CD4-positive, alpha-beta T cell treated with Interleukin-4 for 4 hours (primary cell): ENCODE measurements around the gene CNTNAP5.

Experiments
- DNase-seq: peaks from one replicate; pipeline ENCODE4 v3.0.0-alpha.2; 2020

CNTNAP5 gene

DNA sequence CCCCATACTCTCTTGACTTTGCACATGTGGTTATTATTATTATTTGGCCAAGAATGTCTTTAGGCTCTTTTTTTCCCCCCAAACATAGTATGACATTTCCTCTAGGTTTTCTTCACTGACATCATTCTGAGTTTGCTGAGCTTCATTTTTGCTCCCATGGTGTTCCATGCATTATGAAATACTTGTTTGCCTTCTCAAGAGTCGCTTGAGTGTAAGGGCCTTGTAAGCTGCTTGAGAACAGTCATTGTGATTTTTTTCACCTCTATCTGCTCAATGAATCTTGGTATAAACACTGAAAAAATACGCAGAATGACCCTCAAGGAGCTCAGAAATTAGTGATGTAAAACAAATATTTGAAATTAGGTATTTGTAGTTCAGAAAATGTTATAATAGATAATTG lies 688.9 kb downstream of the CNTNAP5 start:
- no peak for DNase-seq

DNA sequence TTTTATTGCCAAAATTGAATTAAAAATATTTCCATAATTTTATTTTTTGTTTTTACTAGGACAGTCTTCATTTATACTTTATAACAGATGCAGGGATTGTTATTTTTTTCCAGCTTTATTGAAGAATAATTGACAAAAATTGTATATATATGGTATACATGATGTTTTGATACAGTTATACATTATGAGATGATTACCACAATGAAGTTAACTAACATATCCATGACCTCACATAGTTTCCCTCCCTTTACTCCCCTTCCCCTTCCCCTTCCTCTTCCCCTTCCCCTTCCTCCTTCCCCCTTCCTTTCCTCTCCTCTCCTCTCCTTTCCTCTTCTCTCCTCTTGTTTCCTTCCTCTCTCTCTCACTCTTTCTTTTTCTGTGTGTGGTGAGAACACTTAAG lies 700.1 kb downstream of the CNTNAP5 start:
- no peak for DNase-seq

DNA sequence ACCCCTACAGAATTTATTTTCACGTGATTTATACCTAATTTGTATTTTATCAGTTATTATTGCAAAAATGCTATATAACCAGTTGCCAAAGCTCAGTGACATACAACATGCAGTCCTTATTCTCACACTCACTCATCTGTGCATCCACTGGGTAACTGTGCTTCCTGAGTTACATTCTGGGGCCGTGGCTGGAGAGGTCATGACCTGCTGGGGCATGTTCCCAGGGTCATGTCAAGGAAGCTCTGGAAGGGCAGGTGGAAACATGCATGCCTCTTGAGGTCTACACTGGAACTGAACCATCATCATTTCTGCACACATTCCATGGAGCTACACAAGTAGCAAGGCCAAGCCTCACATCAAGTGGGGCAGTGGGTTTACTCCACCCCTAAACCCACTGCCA lies 715.5 kb downstream of the CNTNAP5 start:
- no peak for DNase-seq

DNA sequence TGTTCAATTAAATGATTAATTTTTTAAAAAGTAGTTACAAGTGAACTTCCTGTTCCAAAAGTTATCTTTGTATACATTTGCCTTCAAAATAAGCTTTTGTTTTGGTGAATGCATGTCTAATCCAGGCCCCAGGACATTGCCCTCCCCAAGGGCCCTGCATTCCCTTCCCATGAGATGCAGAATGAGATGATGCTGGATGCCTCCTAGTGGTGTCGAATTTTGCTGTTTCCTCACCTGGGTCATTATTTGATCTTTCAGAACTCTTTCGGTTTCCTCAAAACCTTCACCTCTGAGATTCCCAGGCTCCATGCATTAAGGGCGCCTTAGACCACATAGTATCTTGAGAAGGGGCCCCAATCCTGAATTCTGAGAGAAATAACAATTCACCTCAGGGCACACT lies 728.8 kb downstream of the CNTNAP5 start:
- no peak for DNase-seq

DNA sequence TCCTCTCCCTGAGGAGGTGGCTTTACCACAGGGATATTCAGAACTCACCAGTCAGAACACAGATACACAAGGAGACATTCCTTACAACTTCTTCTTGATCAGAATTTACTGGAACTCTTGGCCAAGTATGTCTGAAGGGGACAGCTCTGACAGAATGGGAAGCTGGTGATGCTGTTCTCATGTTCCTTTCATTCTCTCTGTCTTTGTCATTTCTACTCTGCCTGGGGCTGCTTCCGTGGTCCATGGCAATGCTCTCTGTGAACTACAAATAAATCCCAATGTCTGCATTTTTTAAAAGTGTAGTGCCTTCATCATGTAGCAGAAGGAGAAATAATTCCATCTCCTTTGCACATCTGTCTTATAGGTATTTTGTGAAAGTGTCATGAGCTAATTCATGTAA lies 730.3 kb downstream of the CNTNAP5 start:
- DNase-seq = no peak

DNA sequence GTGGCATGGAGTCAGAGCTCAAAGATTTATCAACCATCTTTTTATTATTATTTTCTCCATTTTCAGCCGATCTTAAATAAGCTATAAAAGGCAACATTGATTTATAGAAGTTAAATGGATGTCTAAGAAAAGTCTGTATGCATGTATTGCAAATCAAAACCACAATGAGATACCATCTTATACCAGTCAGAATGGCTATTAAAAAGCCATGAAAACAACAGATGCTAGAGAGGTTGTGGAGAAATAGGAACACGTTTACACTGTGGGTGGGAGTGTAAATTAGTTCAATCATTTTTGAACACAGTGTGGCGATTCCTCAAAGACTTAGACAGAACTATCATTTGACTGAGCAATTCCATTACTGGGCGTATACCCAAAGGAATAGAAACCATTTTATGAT lies 731.0 kb downstream of the CNTNAP5 start:
- no peak for DNase-seq

DNA sequence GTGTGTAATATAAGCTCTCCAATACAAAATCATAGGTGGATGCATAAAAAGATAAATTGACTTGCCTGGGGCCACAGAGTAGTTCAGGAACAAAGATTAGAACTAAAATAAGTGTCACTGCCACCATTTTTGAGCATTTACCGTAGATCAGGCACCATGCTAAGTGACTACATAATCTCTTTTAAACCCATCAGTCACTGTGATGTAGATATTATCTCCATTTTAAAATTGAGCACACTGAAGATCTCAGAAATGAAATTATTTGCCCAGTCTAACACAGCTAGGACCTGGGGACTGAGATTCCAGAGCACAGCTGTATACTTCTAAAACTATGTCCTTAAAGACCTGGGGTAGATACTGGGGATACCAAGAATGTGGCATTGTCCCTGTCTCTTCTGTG lies 737.3 kb downstream of the CNTNAP5 start:
- no peak for DNase-seq

DNA sequence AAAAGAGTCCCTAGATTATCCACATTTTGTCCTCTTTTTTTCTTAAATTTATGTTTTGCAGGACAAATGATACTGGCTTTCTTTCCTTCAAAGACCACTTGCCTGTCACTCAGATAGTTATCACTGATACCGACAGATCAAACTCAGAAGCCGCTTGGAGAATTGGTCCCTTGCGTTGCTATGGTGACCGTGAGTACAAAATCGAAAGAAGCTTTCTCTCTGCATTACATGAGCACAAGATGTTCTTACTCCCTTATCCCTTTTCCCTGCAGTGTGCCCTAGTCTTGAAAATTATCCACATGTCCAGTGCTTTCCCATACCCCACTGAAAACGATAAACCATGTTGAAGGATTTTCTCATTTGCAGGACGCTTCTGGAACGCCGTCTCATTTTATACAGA lies 738.5 kb downstream of the CNTNAP5 start:
- no peak for DNase-seq

DNA sequence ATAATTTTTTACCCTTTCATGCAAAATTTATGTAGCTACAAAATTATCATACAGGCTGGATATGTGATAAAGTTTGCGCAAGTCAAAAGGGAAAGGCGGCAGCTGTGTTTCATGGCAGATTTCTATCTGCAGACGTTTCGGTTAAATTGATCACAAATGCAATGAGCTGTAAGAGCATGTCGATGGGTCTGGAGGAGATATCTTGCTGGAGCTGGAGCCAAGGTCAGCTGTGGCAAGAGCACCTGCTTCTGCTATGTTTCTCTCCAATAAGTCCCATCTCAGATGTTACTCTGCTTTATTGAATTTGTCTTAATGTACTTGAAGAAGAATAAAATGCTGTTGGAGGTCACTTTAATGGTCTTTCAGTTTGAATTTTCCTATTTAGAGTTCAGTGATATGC lies 749.7 kb downstream of the CNTNAP5 start:
- no peak for DNase-seq

DNA sequence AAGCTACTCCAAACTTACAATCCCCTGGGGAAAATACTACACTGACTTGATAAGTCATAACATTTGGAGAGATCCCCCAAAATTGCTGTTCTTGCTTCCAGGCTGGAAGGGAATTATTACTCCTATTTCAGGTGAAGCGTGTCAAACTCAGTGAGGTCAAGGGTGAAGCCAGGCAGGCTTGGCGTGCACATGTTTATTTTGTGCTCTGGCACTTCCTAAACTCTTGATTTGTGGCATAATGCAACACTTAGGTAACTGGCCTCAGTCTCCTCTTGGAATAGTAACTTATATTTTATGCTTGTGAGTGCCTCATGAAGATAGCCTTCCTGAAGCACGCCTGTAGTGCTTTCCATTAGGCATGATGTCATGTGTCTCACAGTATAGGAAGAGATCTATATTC lies 751.2 kb downstream of the CNTNAP5 start:
- DNase-seq = no peak

DNA sequence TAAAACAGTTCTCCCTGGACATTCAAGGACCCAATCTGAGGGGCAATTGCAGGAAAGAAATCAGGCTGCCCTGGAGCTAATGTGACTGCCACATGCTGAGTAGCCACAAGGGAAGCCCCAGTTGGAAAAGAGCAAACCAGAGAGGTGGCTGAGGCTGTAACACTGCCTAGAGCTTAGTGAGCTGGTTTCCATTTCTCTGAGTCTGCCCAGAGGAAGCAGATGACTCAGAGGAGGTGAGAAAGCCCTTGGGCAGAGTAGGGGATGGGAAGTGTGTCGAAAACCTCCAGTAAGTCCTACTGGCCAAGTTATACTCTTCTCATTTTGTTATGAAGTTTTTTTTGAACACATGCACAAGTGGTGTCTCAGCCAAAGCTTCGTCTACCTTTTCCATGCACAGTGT lies 753.0 kb downstream of the CNTNAP5 start:
- no peak for DNase-seq

DNA sequence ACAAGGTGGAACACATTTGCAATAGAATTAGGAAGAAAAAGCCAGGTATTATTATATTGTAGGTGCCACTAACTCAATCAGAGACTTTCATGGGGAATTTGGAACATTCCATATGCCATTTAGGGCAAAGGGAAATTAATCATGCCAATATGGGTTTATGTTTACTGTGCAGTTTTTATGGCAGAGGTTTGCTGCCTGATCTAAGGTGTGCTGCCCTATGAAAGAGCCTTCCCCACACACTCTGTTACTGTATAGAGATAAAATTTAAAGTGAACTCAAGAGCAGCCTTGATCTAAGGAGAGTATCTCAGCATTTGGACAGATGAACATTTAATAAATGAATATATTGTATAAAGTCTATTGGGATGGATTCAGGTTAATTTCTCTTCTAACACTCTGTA lies 771.6 kb downstream of the CNTNAP5 start:
- DNase-seq = no peak

DNA sequence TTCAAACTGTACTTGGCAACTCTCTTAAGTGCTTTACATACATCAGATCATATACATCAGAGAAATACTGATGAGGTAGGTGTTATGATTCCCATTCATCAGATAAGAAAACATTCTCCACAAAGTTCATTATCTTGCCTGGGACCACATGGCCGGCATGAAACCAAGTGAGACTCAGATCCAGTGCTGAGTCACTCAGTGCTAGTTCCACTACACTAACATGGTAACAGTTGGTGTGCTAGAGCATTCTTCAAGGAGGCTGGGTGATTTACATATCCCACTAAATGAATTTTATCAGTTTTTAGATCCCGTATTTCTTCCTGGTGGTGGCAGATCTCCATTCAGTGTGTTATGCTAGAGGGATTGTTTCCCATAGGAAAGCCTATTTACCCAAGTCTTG lies 772.0 kb downstream of the CNTNAP5 start:
- no peak for DNase-seq

DNA sequence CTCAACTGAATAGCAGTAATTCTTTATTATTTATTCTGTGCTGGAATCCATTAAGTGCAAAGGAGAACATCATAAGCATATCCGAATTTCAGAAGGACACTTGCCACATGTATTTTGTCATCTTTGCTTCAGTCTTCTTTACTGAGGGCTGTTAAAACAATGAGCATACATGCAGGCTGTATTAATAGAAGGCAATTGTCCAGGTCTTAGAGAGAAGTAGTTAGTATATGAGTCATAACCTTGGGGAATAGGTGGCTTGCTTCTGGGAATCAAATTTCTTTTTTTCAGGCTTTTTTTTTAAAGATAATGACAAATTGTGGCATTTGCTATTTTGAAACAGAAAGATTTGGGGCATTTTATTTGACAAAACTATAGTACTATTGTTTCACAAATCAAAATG lies 773.5 kb downstream of the CNTNAP5 start:
- DNase-seq = no peak

DNA sequence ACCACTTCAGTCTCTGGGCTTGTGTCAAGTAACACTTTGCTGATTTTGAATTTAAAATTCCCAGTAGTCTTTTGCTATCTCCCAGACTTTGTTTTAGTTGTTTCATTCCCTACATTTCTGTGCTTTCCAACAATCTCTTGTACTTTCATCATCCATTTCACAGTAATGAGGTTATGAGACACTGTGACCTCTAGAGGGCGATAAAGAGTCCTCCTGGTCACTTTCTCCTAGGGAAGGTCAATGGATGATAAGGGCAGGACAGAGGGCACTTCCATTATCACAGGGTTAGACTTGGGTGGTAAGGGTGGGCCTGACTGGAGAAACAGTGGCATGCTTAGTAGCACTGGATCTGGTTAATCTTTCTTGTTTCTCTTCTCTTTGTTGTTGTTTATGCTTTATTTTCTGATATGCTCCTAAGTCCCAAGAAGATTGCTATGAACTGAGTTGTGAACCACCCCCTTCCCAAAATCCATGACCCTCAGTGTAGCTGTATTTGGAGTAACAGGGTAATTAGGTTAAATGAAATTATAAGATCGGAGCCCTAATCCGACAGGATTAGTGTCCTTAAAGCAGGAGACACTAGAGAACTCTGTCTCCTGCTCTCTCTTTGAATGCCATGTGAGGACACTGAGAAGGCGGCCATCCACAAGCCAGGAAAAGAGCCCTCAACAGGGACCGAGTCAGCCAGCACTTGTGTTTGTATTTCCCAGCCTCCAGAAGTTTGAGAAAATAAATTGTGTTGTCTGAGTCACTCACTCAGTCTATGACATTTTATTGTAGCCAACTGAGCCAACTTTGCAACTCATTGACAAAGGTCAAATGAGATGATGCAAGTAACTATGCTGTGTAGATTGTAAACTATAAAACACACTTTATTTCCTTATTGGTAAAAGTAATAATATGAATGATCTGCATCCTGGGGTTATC lies 779.2 kb downstream of the CNTNAP5 start:
- DNase-seq = no peak

DNA sequence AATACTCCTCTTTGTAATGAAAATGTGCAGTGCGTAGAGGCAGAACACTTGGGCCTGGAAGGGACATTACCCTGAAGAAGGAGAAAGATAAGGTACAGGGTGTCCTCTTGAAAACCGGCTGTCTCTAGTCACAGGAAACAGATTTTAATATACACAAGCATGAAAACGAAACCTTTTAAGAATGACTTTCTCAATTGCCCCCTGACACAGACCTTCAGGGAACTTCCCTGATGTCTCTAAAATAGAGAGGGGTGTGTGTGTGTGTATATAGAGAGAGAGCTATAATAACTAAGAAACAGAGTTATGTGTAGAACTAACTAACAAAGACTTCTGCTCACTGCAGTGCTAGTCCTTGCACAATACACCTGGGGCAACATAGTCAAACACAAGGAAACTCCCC lies 780.0 kb downstream of the CNTNAP5 start:
- no peak for DNase-seq

DNA sequence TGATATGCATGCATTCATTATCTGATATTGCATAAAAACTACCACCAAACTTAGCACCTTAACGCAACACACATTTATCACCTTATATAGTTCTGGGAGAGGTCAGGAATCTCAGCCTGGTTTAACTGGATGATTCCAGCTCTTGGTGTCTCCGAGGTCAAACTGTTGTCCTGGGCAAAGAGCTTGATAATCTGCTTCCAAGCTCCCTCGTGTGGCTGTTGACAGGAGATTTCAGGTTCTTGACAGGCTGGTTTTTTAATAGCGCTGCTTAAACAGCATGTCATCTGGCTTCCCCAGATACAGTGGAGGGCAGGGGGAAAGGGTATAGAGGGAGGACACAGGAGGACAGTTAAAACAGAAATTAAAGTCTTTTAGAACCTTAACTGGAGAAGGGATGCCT lies 785.0 kb downstream of the CNTNAP5 start:
- DNase-seq = no peak

DNA sequence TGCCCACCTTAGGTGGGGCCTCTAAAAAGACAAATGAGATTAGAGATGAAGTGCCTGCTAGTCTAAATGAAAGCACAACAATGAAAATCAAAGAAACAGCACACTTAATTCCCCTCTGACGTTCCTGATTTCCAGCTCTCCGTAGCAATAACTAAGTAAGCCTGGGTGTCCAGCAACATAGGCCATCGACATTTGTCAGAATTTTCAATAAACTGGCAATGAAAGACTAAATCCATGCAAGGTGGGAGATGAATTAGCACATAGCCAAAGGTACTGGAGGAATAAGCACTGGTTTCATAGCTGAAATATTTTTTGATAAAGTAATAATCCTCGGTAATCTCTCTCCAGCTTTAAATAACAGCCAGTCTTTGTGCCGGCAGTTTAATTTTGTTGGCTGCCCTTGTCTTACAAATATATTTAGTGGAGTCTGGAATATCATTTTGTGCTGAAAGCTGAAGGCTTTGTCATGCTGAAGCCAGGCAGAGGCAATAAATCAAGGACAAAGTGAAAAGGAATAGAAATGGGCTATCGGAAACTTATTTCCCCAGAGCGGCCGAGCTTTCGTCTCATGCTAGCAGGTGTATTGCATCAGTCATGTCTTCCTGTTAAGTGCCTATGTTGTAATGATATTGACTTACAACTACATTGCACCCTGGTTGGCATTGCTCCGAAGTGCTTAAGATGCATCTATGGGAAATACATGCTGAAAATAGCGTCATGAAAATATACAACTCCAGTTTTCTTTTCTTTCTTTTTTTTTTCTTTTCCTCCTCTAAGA lies 790.1 kb downstream of the CNTNAP5 start:
- no peak for DNase-seq

DNA sequence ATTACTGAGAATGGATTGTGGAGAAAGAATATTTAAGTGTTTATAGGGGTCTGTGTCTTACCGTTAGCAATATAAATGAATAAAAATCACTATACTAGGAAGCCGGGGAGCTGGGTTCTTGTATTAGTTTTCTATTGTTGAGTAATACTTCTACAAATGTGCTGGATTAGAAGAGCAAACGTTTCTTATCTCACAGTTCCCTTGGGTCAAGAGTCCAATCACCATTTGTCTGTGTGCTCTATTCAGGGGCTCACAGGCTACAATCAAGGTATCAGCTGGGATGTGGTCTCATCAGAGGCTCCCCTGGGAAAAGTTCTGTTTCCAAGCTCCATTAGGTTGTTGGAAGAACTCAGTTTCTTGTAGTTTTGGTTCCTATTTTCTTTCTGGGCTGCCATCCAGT lies 790.9 kb downstream of the CNTNAP5 start:
- no peak for DNase-seq

DNA sequence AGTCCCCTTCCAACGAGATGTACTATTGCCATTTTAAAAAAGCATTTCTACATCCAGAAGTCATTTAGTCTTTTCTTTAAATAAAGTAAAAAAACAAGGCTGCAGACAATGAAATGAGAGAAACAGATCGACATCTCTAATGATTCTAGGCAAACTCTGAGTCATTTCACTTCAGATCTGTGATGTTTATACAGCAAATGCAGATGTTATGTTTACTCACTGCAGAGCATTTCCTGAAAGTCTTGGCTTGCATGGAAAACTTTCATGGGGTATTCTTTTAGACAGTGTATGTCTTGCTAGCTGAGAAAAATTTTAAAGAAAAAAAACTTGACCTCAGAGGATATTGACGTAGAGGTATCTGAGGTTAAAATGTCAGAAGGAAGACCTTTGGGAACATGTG lies 797.4 kb downstream of the CNTNAP5 start:
- no peak for DNase-seq

DNA sequence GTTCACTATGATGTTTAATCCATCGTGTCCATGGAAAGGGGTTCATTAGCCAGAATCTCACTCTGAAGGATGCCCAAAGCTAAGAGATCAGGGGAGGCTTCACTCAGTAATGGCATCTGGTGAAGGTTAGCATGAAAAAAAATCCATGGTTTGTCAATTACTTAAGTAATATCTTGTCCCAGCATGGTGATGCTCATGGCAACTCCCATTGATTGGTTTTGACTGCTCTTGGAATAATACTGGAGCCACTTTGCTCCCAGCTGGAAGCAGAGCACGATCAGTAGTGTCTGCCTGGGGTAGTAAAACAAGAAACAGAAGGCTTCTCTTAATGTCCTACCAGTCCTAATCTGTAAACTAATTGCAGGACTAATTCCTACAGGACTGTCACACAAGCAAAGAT lies 799.4 kb downstream of the CNTNAP5 start:
- no peak for DNase-seq

DNA sequence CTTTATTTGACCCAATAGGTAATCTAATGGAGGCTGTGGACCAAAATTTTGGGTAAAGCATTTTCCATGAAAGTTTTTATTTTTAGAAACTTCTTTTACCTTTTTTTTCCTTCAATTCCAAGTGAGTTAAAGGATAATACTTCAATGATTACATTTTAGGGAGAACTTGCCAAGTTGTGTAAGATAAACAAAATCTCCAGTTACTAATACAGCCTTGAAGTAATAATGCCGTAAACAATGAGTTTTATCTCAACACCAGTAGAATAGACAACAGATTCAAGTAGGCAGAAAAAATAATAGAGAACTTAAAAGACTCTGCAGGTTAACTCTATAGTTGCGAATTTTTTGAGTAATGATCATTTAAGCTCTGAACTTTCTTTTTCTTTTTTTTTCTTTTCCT lies 807.4 kb downstream of the CNTNAP5 start:
- DNase-seq = no peak

DNA sequence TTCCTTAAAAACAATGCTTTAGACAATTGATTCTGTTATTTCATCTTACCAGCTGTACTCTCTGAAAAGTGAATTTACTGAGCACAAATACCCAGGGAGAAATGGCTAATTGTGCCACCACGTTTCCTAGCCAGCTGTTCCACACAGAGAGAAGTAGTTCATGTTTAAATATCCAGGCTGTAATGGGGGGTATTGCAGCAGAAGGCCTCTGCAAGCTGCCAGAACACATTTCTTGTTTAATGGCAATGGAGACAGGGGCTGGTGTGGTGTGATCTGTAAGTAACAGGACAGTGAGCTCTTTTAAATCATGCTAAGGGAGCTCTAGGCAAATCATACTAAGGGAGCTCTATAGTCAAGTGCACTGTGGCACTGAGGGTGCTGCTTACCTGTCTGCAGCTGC lies 809.2 kb downstream of the CNTNAP5 start:
- DNase-seq = no peak

DNA sequence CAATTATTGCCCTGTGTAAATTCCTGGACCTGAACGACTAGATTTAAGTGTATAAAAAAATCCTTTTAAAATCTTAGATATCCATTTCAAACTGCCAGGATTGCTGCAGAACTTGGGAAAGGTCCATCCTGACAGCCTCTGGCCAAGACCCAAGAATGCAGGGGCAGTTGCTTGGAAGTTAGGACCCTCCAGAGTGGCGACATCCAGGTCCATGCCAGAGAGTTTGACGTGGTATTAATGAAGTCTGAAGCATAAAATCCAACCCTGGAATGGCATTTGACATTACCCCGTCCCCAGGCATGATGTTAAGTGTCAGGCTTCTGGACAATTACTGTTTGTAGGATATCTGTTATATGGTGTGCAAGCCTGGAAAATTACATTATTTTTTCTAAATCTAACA lies 810.2 kb downstream of the CNTNAP5 start:
- no peak for DNase-seq
